Neural cell (in vitro differentiated cells): ENCODE data around the gene C19orf85. TPM values are rescaled to one million over a fixed set of nuclear protein-coding genes. Genes with fewer than 3 reads are reported as not detected.

Experiments used
- H2AFZ ChIP-seq: fragments of 200-600, 300-800 bp; sonication (generic), shearing (Covaris generic); 2 replicates; pipeline ENCODE4 v1.6.0; 2014; ENCODE audit warnings: low read depth, mild to moderate bottlenecking, antibody characterized with exemption, low read length, moderate library complexity
- H3F3A ChIP-seq: fragments of 200-600 bp; shearing (Covaris generic); 2 replicates; pipeline ENCODE4 v1.6.1; 2016; ENCODE audit warnings: mild to moderate bottlenecking, moderate library complexity, mixed read lengths, antibody characterized with exemption, low read length; ENCODE audit not compliant: insufficient read depth, poor library complexity, severe bottlenecking
- H3K27ac ChIP-seq: fragments of 200-600, 300-800 bp; sonication (generic), shearing (Covaris generic); 2 replicates; pipeline ENCODE4 v1.5.1; 2014; ENCODE audit warnings: mild to moderate bottlenecking, low read length, moderate library complexity
- H3K27me3 ChIP-seq: fragments of 300-800, 200-600 bp; sonication (generic), shearing (Covaris generic); 2 replicates; pipeline ENCODE4 v1.6.0; 2014; ENCODE audit warnings: mild to moderate bottlenecking, low read depth, low read length, moderate library complexity; ENCODE audit not compliant: insufficient read depth
- H3K36me3 ChIP-seq: fragments of 300-800, 200-600 bp; sonication (generic), shearing (Covaris generic); 2 replicates; pipeline ENCODE4 v1.5.1; 2014; ENCODE audit warnings: mild to moderate bottlenecking, antibody characterized with exemption, low read length, moderate library complexity; ENCODE audit not compliant: insufficient read depth
- H3K4me2 ChIP-seq: fragments of 300-800, 200-600 bp; sonication (generic), shearing (Covaris generic); 2 replicates; pipeline ENCODE4 v1.6.0; 2014; ENCODE audit warnings: mild to moderate bottlenecking, low read length
- H3K4me3 ChIP-seq: fragments of 300-800, 200-600 bp; sonication (generic), shearing (Covaris generic); 2 replicates; pipeline ENCODE4 v1.5.1; 2014; ENCODE audit warnings: mild to moderate bottlenecking, low read length, moderate library complexity
- H3K79me2 ChIP-seq: fragments of 200-600 bp; shearing (Covaris generic); replicated peaks from 2 replicates; pipeline ENCODE4 v1.6.0; 2014; ENCODE audit warnings: mild to moderate bottlenecking, low read length, moderate library complexity; ENCODE audit not compliant: insufficient read depth
- H3K9ac ChIP-seq: fragments of 300-800, 200-600 bp; sonication (generic), shearing (Covaris generic); 2 replicates; pipeline ENCODE4 v1.6.1; 2016; ENCODE audit warnings: mild to moderate bottlenecking, low read length, mixed read lengths
- H3K9me2 ChIP-seq: fragments of 200-600 bp; shearing (Covaris generic); 2 replicates; pipeline ENCODE4 v1.6.1; 2016; ENCODE audit warnings: mild to moderate bottlenecking, low read length, mixed read lengths; ENCODE audit not compliant: insufficient read depth
- H3K9me3 ChIP-seq: fragments of 200-600, 300-800 bp; sonication (generic), shearing (Covaris generic); 2 replicates; pipeline ENCODE4 v1.6.1; 2016; ENCODE audit warnings: mild to moderate bottlenecking, mixed run types, low read length, moderate library complexity, mixed read lengths
- H4K20me1 ChIP-seq: fragments of 200-600 bp; shearing (Covaris generic); 2 replicates; pipeline ENCODE4 v1.6.1; 2016; ENCODE audit warnings: mild to moderate bottlenecking, mixed run types; ENCODE audit not compliant: insufficient read depth
- EP300 ChIP-seq: fragments of 450-650 bp; conservative IDR thresholded peaks from 2 replicates; pipeline ENCODE4 v1.6.1; 2014; ENCODE audit warnings: antibody characterized with exemption, mild to moderate bottlenecking, moderate library complexity; ENCODE audit not compliant: poor library complexity, severe bottlenecking
- EZH2 ChIP-seq: fragments of 200-600, 300-800 bp; shearing (Covaris generic), sonication (generic); IDR thresholded peaks from 2 replicates; pipeline ENCODE4 v1.6.1; 2014; ENCODE audit warnings: antibody characterized with exemption, low read length, borderline replicate concordance, mild to moderate bottlenecking; ENCODE audit not compliant: insufficient read depth, poor library complexity, severe bottlenecking
- MXI1 ChIP-seq: fragments of 450-650 bp; conservative IDR thresholded peaks from 2 replicates; pipeline ENCODE4 v1.6.1; 2014; ENCODE audit warnings: antibody characterized with exemption, mild to moderate bottlenecking; ENCODE audit not compliant: poor library complexity, severe bottlenecking
- POLR2AphosphoS5 ChIP-seq: IDR thresholded peaks from 2 replicates; pipeline ENCODE4 v1.6.1; 2012
- RAD21 ChIP-seq: fragments of 450-650 bp; conservative IDR thresholded peaks from 2 replicates; pipeline ENCODE4 v1.6.1; 2014; ENCODE audit warnings: antibody characterized with exemption, mild to moderate bottlenecking, moderate library complexity
- SMC3 ChIP-seq: fragments of 450-650 bp; conservative IDR thresholded peaks from 2 replicates; pipeline ENCODE4 v1.6.1; 2014; ENCODE audit warnings: antibody characterized with exemption, mild to moderate bottlenecking, moderate library complexity; ENCODE audit not compliant: poor library complexity
- TAF1 ChIP-seq: IDR thresholded peaks from 2 replicates; pipeline ENCODE4 v1.6.1; 2012; ENCODE audit warnings: low read depth
- polyA plus RNA-seq: library from polyadenylated mRNA; depleted of rRNA; stranded (reverse); fragments of >200 nt; gene quantifications from 2 replicates; pipeline ENCODE4 v1.2.3, GENCODE V29; 2014
- TF ChIP-seq, protein P1 (sequence below): IDR thresholded peaks from 2 replicates; pipeline ENCODE4 v1.6.1; 2012; ENCODE audit warnings: borderline replicate concordance
- TF ChIP-seq, protein P2 (sequence below): fragments of 450-650 bp; IDR thresholded peaks from 2 replicates; pipeline ENCODE4 v1.5.1; 2014; ENCODE audit warnings: antibody characterized with exemption, mild to moderate bottlenecking, moderate library complexity; ENCODE audit not compliant: poor library complexity, severe bottlenecking

Gene C19orf85
- polyA plus RNA-seq, 1 donor from 2014 or later = 0.19 TPM

DNA sequence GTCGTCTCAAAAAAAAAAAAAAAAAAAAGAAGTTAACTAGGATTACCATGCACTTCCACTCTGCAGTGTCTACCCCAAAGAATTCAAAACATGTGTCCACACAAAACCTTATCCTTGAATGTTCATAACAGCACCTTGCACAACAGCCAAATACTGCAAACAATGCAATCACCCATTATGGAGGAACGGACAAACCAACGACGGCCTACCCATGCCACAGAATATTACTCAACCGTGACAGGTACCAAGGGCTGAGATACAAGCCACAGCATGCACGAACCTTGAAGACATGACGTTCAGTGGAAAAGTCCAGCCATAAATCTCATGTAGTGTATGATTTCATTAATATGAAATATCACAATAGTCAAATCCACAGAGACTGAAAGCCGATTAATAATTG, 18.5 kb downstream of the C19orf85 start:
- H3K9me3 ChIP-seq = no peaks in the 10 kb centered on the region
- no peak overlapping the region for H3K4me3 ChIP-seq
- no peak for TF ChIP-seq TAF1
- TF ChIP-seq EP300 = no peak
- no peak for TF ChIP-seq SMC3
- TF ChIP-seq, protein P1, sequence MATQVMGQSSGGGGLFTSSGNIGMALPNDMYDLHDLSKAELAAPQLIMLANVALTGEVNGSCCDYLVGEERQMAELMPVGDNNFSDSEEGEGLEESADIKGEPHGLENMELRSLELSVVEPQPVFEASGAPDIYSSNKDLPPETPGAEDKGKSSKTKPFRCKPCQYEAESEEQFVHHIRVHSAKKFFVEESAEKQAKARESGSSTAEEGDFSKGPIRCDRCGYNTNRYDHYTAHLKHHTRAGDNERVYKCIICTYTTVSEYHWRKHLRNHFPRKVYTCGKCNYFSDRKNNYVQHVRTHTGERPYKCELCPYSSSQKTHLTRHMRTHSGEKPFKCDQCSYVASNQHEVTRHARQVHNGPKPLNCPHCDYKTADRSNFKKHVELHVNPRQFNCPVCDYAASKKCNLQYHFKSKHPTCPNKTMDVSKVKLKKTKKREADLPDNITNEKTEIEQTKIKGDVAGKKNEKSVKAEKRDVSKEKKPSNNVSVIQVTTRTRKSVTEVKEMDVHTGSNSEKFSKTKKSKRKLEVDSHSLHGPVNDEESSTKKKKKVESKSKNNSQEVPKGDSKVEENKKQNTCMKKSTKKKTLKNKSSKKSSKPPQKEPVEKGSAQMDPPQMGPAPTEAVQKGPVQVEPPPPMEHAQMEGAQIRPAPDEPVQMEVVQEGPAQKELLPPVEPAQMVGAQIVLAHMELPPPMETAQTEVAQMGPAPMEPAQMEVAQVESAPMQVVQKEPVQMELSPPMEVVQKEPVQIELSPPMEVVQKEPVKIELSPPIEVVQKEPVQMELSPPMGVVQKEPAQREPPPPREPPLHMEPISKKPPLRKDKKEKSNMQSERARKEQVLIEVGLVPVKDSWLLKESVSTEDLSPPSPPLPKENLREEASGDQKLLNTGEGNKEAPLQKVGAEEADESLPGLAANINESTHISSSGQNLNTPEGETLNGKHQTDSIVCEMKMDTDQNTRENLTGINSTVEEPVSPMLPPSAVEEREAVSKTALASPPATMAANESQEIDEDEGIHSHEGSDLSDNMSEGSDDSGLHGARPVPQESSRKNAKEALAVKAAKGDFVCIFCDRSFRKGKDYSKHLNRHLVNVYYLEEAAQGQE = no peak
- TF ChIP-seq EZH2 = no peak
- TF ChIP-seq, protein P2, sequence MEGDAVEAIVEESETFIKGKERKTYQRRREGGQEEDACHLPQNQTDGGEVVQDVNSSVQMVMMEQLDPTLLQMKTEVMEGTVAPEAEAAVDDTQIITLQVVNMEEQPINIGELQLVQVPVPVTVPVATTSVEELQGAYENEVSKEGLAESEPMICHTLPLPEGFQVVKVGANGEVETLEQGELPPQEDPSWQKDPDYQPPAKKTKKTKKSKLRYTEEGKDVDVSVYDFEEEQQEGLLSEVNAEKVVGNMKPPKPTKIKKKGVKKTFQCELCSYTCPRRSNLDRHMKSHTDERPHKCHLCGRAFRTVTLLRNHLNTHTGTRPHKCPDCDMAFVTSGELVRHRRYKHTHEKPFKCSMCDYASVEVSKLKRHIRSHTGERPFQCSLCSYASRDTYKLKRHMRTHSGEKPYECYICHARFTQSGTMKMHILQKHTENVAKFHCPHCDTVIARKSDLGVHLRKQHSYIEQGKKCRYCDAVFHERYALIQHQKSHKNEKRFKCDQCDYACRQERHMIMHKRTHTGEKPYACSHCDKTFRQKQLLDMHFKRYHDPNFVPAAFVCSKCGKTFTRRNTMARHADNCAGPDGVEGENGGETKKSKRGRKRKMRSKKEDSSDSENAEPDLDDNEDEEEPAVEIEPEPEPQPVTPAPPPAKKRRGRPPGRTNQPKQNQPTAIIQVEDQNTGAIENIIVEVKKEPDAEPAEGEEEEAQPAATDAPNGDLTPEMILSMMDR = no peak
- no peak for TF ChIP-seq MXI1
- TF ChIP-seq POLR2AphosphoS5 = no peak
- TF ChIP-seq RAD21 = no peak
- H3K9ac ChIP-seq = no peak overlapping the region
- H3K27me3 ChIP-seq = peaks cover 40% of the 10 kb centered on the region
- no peak overlapping the region for H3K27ac ChIP-seq
- no peaks in the 10 kb centered on the region for H3K9me2 ChIP-seq
- H4K20me1 ChIP-seq = peaks cover 6% of the 10 kb centered on the region
- no peaks in the 10 kb centered on the region for H3K36me3 ChIP-seq
- no peak overlapping the region for H2AFZ ChIP-seq
- no peak overlapping the region for H3K4me2 ChIP-seq
- H3F3A ChIP-seq = no peaks in the 10 kb centered on the region
- no peaks in the 10 kb centered on the region for H3K79me2 ChIP-seq

DNA sequence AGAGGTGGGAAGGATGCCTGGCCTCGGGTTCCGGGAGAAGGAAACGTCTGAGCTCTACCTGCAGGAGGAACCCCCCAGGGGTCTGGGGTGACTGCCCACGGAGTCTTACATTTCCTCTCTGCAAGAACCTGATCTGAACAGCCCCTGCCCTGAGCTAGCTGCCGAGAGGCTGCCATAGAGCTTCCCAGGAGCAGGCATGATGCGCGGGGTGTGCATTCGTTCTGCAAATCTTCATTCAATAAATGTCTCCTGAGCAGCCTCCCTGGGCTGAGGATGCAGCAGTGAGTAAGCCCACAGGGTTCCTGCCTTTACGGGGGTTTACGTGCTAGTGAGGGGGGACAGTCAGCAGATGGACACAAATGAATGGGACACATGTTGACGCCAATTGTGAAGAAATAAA, 19.9 kb downstream of the C19orf85 start:
- Histone ChIP-seq H3K9ac (no peak overlapping the region), H4K20me1 (peaks cover 6% of the 10 kb centered on the region), H3K4me2 (no peak overlapping the region), H3F3A (no peaks in the 10 kb centered on the region), H3K9me3 (no peaks in the 10 kb centered on the region), H3K9me2 (no peaks in the 10 kb centered on the region), H3K4me3 (peak overlapping the region; percentile 22), H3K27ac (no peak overlapping the region), H2AFZ (no peak overlapping the region), H3K79me2 (no peaks in the 10 kb centered on the region), H3K36me3 (no peaks in the 10 kb centered on the region), H3K27me3 (peaks cover 53% of the 10 kb centered on the region)
- TF ChIP-seq, protein P2 = no peak
- TF ChIP-seq, protein P1 = no peak
- no peak for TF ChIP-seq SMC3
- TF ChIP-seq TAF1 = no peak
- no peak for TF ChIP-seq RAD21
- TF ChIP-seq POLR2AphosphoS5 = no peak
- TF ChIP-seq MXI1 = no peak
- no peak for TF ChIP-seq EZH2
- TF ChIP-seq EP300 = no peak
